SK-N-MC (cell line): ENCODE results near the gene CEMIP.

Source experiments
- EZH2 ChIP-seq: fragments of 200-600 bp; sonication (generic); IDR thresholded peaks from one replicate; pipeline ENCODE4 v1.6.1; 2017; ENCODE audit warnings: antibody characterized with exemption
- FOXP2 ChIP-seq: optimal IDR thresholded peaks from 2 replicates; pipeline ENCODE3; 2011; ENCODE audit warnings: mild to moderate bottlenecking, moderate library complexity; ENCODE audit not compliant: insufficient read depth; ENCODE audit errors: extremely low read length, control extremely low read depth
- POLR2AphosphoS5 ChIP-seq: IDR thresholded peaks from 2 replicates; pipeline ENCODE4 v1.6.1; 2012; ENCODE audit warnings: mild to moderate bottlenecking, low read depth, low read length, borderline replicate concordance

DNA sequence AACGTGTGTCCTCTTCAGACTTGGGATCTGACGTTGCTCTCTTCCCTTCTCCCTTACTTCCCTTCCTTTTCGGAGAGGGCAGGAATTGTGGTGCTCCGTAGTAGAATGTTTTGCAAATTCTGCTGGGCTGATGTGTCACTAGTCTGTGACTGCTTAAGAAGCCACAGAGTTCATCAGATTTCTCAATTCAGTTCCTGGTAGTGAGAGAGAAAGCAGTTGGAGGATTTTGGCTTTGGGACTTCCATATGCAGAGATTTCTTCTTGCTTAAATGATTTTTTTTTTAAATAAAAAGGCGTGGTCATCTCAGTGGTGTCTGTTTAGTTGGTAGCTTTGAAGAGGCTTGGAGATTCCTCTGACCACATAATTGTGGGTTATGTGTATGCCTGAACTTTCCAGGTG, 10.1 kb downstream of the CEMIP start:
- no peak for TF ChIP-seq EZH2
- no peak for TF ChIP-seq POLR2AphosphoS5
- no peak for TF ChIP-seq FOXP2
